HK-2 (cell line): ENCODE measurements around the gene REG3A.

ENCODE experiments used
- DNase-seq: peaks from one replicate; pipeline ENCODE4 v3.0.0-alpha.2; 2018; ENCODE audit not compliant: unreplicated experiment

REG3A gene

GRCh38 chr2:79159653-79160052, at the start of gene REG3A:
REG3A (minus strand) TSS chr2:79159753; CDS start chr2:79159405, 348 bp downstream.
- no peak for DNase-seq

- no peak for DNase-seq
Observed at GRCh38 chr2:79200762-79201161, 41.2 kb upstream of the REG3A start.

DNA sequence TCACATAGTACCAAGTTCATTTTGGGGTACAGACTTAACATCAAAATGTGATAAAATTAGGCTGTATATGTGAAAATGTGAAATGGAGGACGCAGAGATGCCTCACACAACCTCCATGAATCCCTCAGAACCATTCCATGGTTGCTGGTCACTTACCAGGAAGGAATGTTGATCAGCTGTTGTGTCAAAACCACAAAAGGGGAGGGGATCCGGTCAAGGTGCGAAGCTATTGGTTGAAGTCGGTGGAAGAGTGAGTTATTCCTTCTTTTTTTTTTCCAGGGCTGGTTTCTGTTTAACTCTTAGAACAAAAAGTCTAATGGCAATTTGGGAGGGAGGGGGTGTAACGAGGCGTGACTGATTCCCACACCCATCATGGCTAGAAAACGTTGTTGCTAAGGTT, 32.3 kb upstream of the REG3A start:
- DNase-seq, result peak; percentile 44

GRCh38 chr2:79191081-79191480, 31.5 kb upstream of the REG3A start:
- peak; percentile 4 for DNase-seq

DNA sequence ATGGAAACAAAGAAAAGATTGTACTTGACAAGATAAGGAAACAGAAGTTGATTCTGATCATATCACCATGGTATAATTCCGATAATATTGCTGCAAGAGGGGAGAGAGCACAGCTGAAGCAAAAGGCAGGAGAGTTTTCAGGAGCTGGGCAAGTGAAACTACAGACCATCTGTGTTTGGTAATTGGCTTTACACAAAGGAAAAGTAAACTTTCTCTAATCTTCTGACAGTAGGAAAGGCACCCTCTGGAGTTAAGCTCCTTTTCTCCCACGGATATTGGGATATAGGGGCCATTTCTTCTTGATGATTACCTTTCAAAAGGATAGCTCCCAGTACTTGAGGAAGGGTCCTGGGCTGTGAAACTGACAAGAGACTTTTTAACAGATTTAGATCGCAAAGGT, 29.9 kb upstream of the REG3A start:
- no peak for DNase-seq

DNA sequence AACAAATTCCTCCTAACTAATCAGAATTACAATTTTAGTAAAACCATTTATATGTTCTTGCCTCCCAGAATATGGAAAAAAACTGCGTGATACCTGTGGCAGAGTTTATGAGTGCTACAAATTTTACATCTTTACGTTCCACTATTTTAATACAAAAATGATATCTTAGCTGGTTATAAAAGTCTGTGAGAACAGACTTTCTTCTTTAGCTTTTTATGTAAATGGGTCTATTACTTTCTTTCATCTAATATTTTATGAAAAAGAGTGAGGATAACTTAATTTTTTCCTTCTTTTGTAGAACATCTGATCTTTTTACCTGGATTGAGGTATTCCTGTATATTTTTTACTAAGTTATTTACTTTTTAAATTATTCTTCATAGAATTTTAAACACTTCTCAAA, 22.1 kb upstream of the REG3A start:
- DNase-seq, result no peak

DNA sequence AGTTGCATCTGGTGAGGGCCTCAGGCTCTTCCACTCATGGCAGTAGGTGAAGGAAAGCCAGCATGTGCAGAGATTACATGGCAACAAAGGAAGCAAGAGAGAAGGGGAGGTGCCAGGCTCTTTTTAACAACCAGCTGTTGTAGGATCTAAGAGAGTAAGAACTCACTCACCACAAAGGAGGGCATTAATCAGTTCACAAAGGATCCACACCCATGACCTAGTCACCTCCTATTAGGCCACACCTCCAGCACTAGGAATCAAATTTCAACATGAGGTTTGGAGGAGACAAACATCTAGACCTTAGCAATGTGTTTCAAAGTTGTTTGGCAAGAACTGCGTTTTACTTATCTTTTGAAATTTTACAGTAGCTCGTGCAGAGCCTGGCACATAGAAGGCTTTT, 20.5 kb upstream of the REG3A start:
- no peak for DNase-seq

DNA sequence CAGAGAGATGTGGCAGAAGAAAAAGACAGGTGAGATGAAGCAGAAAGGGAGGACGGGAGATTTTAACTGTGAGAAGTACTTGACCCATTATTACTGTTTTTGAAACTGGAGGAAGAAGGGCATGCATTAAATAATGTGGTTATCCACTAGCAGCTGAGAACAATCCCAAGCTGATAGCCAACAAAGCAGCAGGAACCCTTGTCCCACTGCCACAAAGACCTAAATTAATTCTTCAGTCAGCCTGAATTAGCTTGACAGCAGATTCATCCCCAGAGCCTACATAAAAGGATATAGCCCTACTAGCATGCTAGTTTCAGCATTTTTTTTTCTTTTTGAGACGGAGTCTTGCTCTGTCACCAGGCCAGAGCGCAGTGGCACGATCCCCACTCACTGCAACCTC, 19.5 kb upstream of the REG3A start:
- DNase-seq, result no peak

DNA sequence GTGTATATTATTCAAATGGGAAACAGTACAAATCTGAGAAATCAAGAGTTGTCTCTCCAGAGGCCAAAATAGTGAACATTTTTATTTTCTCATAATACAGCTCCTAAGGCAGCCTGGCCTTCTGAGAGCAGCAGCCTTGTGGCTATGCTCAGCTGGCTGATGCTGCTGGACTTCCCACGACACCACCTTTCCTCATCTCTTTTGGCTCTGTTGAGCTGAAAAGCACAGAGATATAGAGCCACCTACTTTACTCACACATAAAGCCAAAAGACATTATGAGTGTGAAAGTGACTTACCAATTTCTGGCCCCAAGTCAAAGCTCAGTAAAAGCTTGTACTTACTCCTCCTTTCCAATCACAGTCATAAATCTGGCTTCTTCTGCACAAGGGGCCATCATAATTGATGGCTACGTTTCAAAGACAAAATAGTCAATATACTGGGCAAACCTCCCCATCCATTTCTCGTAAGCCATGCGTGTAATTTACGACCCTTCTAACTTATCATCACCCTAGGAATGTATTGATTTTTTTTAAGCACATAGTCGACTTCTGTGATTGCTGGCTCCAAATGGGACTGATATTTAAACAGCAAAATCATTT, 18.6 kb upstream of the REG3A start:
- no peak for DNase-seq

DNA sequence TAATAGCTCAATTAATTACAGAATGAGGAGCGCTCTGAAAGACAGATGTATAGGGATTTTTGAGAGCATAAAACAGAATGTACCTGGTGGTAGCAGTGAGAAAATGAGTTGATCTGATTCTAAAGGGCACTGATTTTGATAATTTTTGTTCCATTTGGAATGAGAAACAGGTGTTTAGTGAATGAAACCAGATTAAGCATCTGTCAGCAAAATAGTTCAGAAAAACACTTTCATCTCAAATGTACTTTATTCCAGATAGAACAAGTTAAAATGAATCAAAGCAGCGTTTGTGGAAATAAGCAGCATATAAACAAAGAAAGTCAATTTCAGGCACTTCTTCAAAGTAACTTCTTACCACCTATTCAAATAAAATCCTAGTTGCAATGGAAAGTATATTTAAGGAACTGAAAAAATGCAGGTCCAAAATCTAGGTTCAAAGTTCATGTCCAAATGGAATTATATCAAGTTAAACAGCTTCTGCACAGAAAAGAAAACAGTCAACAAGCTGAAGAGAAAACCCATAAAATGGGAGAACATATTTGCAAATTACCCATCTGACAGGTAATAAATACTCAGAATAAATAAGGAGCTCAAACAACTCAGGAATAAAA, 11.9 kb upstream of the REG3A start:
- DNase-seq, result no peak

- DNase-seq, result no peak
Observed at GRCh38 chr2:79162801-79163200, 3.2 kb upstream of the REG3A start.

GRCh38 chr2:79162132-79162531, 2.6 kb upstream of the REG3A start:
- DNase-seq, result no peak

GRCh38 chr2:79159030-79159429, 523 bp downstream of the REG3A start:
- DNase-seq, result no peak

- no peak for DNase-seq
Observed at GRCh38 chr2:79155826-79156476, 3.6 kb downstream of the REG3A start.

DNA sequence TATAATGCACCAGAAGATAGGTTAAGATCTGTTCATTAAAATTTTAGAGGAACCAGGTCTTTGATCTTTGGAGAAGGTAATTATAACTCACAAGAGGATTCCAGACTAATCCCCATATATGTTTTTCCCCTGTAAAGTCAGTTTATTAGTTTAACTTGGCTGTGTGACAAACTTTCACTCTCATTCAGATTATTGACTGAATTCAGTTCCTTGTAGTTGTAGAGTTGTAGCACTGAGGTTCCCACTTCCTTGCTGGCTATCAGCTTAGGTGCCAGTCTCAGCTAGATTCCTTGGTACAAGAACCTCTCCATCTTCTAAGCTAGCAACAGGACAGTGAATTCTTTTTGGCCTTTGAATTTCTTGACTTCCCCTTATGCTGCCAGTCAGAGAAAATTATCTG, 20.1 kb downstream of the REG3A start:
- no peak for DNase-seq

GRCh38 chr2:79138385-79138784, 21.2 kb downstream of the REG3A start:
- no peak for DNase-seq

- no peak for DNase-seq
Observed at GRCh38 chr2:79131687-79132086, 27.9 kb downstream of the REG3A start.

GRCh38 chr2:79129804-79130203, 29.7 kb downstream of the REG3A start:
- DNase-seq, result no peak

GRCh38 chr2:79129260-79129659, 30.3 kb downstream of the REG3A start:
- DNase-seq, result no peak

DNA sequence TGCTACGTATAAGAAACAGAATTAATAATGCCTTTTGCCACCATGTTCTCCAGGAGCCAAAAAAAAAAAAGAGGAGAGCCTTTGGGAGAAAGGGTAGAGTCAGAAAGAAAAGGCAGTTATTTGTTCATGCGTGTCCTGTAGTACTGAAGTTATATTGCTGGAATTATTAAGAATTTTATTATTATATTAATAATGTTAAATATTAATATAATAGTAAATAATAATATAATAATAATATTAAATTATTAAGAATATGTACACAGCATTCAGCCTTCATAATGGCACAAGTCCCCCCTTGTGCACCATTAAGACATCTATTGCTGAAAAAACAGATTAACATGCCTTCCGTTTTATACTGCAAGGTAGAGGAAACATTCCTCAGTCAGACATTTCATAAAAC, 31.1 kb downstream of the REG3A start:
- no peak for DNase-seq

- DNase-seq, result no peak
Observed at GRCh38 chr2:79125721-79125985, 33.9 kb downstream of the REG3A start.

GRCh38 chr2:79124907-79125720, 34.4 kb downstream of the REG3A start:
- DNase-seq, result no peak

DNA sequence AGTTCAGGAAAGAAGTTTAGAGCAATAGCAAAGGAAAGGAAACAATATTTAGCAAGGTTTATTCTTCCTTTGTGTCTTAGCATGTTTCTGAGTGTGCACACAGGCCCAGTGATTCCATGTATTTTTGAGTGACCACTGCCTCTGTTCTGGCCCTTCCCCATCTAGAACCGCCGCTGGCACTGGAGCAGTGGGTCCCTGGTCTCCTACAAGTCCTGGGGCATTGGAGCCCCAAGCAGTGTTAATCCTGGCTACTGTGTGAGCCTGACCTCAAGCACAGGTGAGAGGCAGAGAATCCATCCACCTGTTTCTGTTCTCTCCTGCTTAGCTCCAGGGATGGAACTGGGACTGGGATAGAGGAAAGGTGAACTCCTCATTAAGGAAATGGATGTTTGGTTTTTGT, 36.9 kb downstream of the REG3A start:
- DNase-seq, result no peak
